Right renal pelvis (tissue), 4 donors: ENCODE measurements around the gene DGCR2. TPM values are rescaled to one million over a fixed set of nuclear protein-coding genes. Genes with fewer than 3 reads are reported as not detected.
"Not testable (repeated sequence)": the region's sequence is repeated elsewhere in the genome, so short reads cannot be mapped to it uniquely, and the experiment has no call there.

Experiments
- DNase-seq, 4 donors: peaks; one replicate each; pipeline ENCODE4 v3.0.0-alpha.2; 2013; ENCODE audit warnings: low read depth in 4 of 4, low spot score in 3 of 4, missing footprints in 1 of 4
- polyA plus RNA-seq, 4 donors: library from polyadenylated mRNA; unstranded; fragments of 120-200 nt; gene quantifications; one replicate each; pipeline ENCODE4 v1.2.1, GENCODE V29; 2013; ENCODE audit not compliant: insufficient read length in 4 of 4

The DGCR2 gene
- polyA plus RNA-seq, 4 donors: 71.9 to 94.3 (median 83.6) TPM

- DNase-seq: no peak
These were observed 58.4 kb downstream of the DGCR2 start for GRCh38 chr22:19063581-19064353.

DNA sequence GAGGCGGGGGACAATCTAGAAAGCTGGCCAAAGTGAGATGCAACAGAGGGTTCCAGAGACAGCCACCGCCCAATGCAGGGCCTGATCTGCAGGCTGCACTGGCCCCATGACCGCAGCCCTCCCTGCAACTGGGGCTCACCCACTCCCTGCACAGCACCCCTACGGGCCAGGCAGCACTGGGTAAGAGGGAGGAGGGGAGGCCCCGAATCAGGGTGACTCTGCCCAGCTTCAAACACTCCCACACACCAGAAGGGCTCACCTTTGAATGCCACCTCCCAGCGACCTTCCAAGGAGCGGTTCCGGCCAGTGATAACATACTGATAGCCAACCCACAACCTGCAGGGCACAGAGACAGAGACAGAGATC, 59.3 kb downstream of the DGCR2 start:
- DNase-seq: no peak

- no peak for DNase-seq
These were observed 59.9 kb downstream of the DGCR2 start for GRCh38 chr22:19062139-19062942.

- DNase-seq: no peak
These were observed 60.6 kb downstream of the DGCR2 start for GRCh38 chr22:19061471-19062138.

GRCh38 chr22:19060356-19061009, 61.7 kb downstream of the DGCR2 start:
- DNase-seq: no peak

DNA sequence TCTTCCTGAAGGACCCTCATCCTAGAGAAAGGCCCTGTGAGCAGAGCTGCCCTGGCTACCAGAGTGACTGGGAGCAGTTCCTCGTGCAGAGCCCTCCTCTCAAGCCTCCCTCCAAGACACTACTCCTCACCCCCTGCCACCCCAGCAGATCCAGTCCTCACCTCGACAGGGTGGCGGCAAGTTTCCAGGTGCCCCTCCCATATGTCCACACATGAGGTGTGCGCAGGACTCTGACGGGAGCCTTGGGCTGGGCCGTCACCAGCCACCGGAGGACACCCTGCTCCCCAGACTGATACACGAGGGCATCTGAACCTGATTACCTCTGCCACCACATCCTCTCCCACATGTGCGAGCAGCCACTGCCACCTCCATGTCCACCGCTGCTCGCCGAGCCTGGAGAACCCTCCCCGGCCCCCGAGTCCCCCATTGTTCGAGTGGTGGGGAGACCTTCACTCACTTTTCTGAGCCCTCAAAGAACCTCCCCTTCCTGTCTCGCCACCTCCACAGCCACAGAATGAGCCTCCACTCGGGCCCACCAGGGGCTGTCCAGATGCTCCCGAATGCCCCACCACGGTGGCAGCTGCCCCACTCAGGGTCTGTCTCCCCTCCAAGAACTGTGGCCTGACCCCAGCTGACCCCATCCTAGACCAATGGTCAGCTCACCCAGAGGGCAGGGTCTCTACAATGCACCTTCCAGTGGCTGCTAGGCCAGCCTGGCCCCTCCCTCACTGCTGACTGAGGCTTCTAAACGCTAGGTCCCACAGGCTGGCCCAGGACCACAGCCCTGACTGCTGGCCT, 62.5 kb downstream of the DGCR2 start:
- no peak for DNase-seq

DNA sequence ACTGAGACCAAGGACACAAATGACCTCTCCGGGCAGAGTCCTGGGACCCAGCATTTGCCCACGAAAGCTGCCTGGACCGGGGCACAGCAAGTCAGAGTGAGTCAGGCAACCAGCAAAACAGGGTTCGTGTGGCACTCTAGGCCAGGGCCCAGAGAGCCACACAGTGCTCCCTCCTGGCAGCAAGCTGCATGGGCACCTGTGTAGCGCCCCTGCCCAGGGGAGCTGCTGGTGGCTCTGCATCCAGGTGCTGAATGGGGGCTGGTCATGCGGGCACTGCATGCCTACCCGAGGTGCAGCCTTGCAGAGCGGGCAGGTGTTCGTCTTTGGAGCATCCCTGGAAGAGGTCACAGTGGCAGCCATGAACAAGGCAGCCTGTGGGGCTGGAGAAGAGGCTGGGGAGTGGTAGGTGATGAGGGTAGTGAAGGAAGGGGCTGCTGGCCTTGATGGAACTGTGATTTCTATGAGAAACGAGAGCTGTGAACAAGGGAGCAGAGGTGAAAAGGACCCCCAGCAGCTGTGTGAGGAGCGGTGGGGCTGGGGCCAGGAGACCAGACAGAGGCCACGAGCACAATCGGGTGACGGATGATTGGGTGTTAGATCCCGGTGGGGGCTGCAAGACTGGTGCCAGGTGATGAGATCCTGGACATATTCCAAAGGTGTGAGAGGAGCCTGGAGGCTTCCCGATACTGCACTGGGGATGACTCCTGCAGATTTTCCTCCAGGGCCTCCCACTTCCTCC, 63.3 kb downstream of the DGCR2 start:
- no peak for DNase-seq

DNA sequence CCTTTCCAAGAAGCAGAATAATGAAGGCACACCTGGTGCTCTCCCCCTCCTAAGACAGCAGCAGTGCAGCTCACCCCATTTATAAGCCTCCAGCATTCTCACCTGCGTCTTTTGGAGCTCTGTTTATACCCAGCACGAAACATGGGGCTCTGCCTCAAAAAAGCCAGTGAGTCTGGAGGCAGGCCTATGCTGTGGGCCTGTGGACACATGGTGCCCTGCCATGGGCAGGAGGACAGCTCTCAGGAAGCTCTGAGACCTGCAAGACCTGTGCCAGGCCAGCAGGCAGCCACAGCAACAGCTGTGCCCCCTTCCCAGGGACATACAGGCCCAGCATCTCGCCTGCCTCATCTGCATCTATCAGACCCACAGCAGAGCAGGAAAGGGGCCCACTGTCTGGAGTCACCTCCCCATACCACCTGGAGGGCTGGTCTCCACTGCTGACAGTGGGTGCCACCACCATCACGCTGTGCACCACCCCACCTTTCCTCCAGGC, 64.2 kb downstream of the DGCR2 start:
- DNase-seq: no peak

GRCh38 chr22:19057539-19057938, 64.7 kb downstream of the DGCR2 start:
- no peak for DNase-seq

- DNase-seq: no peak
These were observed 65.2 kb downstream of the DGCR2 start for GRCh38 chr22:19056951-19057401.

DNA sequence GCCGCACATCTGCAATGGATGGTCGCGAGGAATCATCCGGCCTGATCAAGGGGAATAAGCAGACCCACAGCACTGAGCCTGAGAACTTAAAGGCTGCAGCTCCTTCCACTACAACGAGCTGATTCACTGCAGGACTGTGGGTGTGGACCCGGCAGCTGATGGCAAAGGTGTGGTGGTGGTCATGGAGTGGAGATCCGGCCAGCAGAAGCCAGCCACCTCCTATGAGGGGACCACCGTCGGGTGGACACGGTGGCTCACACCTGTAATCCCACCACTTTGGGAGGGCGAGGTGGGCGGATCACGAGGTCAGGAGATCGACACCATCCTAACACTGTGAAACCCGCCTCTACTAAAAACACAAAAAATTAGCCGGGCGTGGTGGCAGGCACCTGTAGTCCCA, 66.4 kb downstream of the DGCR2 start:
- DNase-seq: no peak

DNA sequence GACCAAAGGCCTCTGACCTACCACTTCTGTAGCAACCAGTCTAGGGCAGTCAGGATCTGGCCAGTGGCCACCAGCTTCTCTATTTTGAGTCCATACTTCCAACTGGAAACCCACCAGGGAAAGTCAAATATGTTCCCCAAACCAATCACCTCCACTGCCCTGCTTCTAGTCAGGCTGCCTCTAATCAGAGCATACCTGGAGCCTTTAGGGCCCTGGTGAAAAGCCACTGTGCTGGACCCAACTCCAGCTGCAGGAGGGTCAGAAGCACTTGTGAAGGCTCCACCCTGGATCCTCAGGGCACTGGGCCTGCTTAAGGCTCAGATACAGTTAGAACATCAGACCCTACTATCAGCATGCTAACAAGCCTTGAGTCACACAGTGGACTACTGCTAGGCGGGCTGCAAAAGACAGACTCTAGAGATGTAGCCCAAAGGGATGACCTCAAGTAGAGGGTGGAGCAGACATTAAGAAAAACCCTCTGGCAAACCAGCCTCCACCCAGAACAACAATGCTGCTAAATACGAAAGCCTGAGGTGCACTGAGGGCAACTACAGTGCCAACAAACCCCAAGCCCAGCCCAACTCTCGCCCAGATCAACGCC, 69.2 kb downstream of the DGCR2 start:
- DNase-seq: no peak

DNA sequence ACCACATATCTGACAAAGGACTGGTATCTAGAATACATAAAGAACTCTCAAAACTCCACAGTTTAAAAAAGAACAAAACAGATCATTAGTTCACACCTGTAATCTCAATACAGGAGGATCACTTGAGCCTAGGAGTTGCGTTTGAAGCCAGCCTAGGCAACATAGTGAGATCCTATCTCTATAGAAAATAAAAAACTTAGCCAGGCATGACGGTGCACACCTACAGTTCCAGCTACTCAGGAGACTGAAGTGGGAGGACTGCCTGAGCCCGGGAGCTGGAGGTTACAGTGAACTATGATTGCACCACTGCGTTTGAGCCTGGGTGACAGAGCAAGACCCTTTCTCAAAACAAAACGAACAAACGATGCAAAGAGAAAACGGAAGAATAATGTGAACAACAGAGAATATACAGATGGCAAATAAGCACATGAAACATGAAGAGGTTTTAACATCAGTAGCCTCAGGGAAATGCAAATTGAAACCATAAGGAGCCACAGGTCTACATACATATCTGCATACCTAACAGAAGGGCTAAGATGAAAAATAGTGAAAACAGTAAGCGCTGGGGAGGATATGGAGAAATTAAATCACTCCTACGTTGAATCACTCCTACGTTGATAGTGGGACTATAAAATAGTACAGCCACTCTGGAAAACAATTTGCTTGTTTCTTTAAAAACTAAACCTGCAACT, 70.7 kb downstream of the DGCR2 start:
- no peak for DNase-seq

DNA sequence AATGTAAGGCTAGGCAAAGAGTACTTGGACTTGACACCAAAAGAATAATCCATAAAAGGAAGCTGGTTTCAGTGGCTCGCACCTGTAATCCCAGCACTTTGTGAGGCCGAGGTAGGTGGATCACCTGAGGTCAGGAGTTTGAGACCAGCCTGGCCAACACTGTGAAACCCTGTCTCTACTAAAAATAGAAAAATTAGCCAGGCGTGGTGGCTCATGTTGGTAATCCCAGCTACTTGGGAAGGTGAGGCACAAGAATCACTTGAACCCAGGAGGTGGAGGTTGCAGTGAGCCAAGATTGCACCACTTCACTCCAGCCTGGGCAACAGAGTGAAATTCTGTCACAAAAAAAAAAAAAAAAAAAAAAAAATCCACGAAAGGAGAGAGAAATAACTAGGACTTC, 71.4 kb downstream of the DGCR2 start:
- DNase-seq: not testable (repeated sequence)

DNA sequence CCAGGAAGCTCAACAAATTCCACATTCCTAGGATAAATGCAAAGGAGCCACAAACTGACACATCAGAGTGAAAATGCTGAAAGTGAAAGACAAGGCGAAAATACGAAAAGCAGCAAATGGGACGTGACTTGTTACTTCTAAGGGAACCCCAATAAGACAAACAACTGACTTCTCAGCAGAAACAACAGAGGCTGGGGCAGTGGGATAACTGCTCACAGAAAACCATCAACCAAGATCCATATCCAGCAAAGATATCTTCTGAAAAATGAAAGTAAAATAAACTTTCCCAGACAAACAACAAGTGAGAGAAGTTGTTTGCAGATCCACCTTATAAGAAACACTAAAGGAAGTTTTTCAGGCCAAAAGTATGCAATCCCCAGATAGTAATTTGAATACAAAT, 72.1 kb downstream of the DGCR2 start:
- DNase-seq: no peak

- DNase-seq: no peak
These were observed 73.7 kb downstream of the DGCR2 start for GRCh38 chr22:19048531-19048930.

GRCh38 chr22:19047993-19048392, 74.2 kb downstream of the DGCR2 start:
- DNase-seq: no peak
